Measurements from ENCODE around the gene IFT43.

The IFT43 gene

DNA sequence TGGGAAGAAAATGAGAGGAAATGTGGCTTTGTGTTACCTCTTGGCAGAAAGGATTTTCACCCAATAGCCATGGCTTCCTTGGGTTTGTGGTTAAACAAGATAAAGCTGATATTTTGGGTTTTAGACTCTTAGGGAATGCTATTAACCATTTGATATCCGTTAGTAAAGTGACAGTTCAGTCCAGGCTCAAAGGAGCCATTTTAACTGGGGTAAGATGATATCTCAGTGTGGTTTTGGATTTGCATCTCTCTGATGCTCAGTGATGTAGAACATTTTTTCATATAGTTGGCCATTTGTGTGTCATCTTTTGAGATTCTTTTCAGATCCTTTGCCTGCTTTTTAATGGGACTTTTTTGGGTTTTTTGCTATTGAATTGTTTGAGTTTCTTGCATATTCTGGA, 30.1 kb downstream of the IFT43 start:
- Histone ChIP-seq H3F3A (ENCODE audit: insufficient read depth, low read length) (no peaks in the 10 kb centered on the region), H3K4me2 (ENCODE audit: low read depth, low read length) (no peak overlapping the region), H3K9me3 (replicated peaks; ENCODE audit: insufficient read depth, low read length) (no peaks in the 10 kb centered on the region), H3K27ac (ENCODE audit: low read length) (no peak overlapping the region), H3K79me2 (ENCODE audit: low read length) (no peaks in the 10 kb centered on the region), H3K27me3 (replicated peaks; ENCODE audit: insufficient read depth, low read length) (no peaks in the 10 kb centered on the region), H3K9me2 (replicated peaks; ENCODE audit: insufficient read depth, low read length) (no peaks in the 10 kb centered on the region), H4K20me1 (ENCODE audit: insufficient read depth, low read length) (no peaks in the 10 kb centered on the region), H2AFZ (ENCODE audit: low read length) (no peak overlapping the region), H3K4me1 (ENCODE audit: low read length) (no peaks in the 10 kb centered on the region), H3K36me3 (replicated peaks; ENCODE audit: insufficient read depth, low read length) (no peaks in the 10 kb centered on the region), H3K4me3 (ENCODE audit: low read length) (no peak overlapping the region), H3K9ac (ENCODE audit: low read length) (no peak overlapping the region)
- TF ChIP-seq EZH2 (optimal IDR thresholded peaks at IDR 0.05; ENCODE audit: low read depth, low read length) (no peak), EZH2phosphoT487 (IDR thresholded peaks at IDR 0.05; ENCODE audit: low read length) (no peak)
- TF ChIP-seq, protein P1, sequence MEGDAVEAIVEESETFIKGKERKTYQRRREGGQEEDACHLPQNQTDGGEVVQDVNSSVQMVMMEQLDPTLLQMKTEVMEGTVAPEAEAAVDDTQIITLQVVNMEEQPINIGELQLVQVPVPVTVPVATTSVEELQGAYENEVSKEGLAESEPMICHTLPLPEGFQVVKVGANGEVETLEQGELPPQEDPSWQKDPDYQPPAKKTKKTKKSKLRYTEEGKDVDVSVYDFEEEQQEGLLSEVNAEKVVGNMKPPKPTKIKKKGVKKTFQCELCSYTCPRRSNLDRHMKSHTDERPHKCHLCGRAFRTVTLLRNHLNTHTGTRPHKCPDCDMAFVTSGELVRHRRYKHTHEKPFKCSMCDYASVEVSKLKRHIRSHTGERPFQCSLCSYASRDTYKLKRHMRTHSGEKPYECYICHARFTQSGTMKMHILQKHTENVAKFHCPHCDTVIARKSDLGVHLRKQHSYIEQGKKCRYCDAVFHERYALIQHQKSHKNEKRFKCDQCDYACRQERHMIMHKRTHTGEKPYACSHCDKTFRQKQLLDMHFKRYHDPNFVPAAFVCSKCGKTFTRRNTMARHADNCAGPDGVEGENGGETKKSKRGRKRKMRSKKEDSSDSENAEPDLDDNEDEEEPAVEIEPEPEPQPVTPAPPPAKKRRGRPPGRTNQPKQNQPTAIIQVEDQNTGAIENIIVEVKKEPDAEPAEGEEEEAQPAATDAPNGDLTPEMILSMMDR (IDR thresholded peaks at IDR 0.05; ENCODE audit: low read length), result no peak
- no peak for DNase-seq

DNA sequence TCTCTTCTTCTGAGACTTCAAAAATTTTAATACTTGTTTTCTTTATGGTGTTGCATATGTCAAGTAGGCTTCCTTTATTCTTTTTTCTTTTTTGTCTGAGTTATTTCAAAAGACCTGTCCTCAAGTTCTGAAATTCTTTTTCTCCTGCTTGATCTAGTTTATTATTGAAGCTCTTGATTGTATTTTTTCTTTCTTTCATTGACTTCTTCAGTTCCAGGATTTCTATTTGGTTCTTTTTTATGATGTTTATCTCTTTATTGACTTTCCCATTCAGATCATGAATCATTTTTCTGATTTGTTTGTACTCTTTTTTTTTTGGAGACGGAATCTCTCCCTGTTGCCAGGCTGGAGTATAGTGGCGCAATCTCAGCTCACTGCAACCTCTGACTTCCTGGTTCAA, 34.1 kb downstream of the IFT43 start:
- Histone ChIP-seq H4K20me1 (ENCODE audit: insufficient read depth, low read length) (no peaks in the 10 kb centered on the region), H3K4me1 (ENCODE audit: low read length) (0 out of 2 replicates have a peak, but pooled peaks cover 5% of the 10 kb centered on the region), H3K9me3 (replicated peaks; ENCODE audit: insufficient read depth, low read length) (no peaks in the 10 kb centered on the region), H3K4me2 (ENCODE audit: low read depth, low read length) (no peak overlapping the region), H3K4me3 (ENCODE audit: low read length) (no peak overlapping the region), H3K79me2 (ENCODE audit: low read length) (no peaks in the 10 kb centered on the region), H3F3A (ENCODE audit: insufficient read depth, low read length) (no peaks in the 10 kb centered on the region), H3K36me3 (replicated peaks; ENCODE audit: insufficient read depth, low read length) (no peaks in the 10 kb centered on the region), H3K27ac (ENCODE audit: low read length) (no peak overlapping the region), H2AFZ (ENCODE audit: low read length) (no peak overlapping the region), H3K9me2 (replicated peaks; ENCODE audit: insufficient read depth, low read length) (no peaks in the 10 kb centered on the region), H3K9ac (ENCODE audit: low read length) (no peak overlapping the region), H3K27me3 (replicated peaks; ENCODE audit: insufficient read depth, low read length) (no peaks in the 10 kb centered on the region)
- TF ChIP-seq EZH2 (optimal IDR thresholded peaks at IDR 0.05; ENCODE audit: low read depth, low read length) (no peak), EZH2phosphoT487 (IDR thresholded peaks at IDR 0.05; ENCODE audit: low read length) (no peak)
- no peak for DNase-seq

DNA sequence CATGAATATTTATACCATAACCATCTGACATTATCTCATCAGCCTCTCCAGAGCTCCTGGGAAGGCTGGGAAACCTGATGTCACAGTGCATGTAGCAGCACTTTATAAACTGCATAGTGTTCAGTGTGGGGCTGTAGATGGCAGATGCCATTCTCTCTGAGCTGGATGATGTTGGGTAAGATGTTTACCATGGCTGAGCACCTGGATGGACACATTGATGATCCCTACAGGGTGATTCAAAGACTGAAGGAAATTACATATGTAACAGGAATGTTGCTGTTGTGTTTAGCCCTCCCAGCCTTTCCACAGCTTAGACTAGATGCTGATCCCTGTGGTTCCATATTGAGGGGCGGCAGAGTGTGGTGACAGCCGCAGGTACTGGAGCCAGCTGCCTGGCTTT, 37.4 kb downstream of the IFT43 start:
- H3K27me3 ChIP-seq (replicated peaks; ENCODE audit: insufficient read depth, low read length), result no peaks in the 10 kb centered on the region
- H3K4me1 ChIP-seq (ENCODE audit: low read length), result 0 out of 2 replicates have a peak, but pooled peaks cover 5% of the 10 kb centered on the region
- H3K4me2 ChIP-seq (ENCODE audit: low read depth, low read length), result no peak overlapping the region
- TF ChIP-seq EZH2phosphoT487 (IDR thresholded peaks at IDR 0.05; ENCODE audit: low read length) (no peak), EZH2 (optimal IDR thresholded peaks at IDR 0.05; ENCODE audit: low read depth, low read length) (no peak)
- TF ChIP-seq, protein P1 (IDR thresholded peaks at IDR 0.05; ENCODE audit: low read length), result no peak
- no peaks in the 10 kb centered on the region for H3K9me2 ChIP-seq (replicated peaks; ENCODE audit: insufficient read depth, low read length)
- no peaks in the 10 kb centered on the region for H3F3A ChIP-seq (ENCODE audit: insufficient read depth, low read length)
- no peaks in the 10 kb centered on the region for H4K20me1 ChIP-seq (ENCODE audit: insufficient read depth, low read length)
- H3K79me2 ChIP-seq (ENCODE audit: low read length), result no peaks in the 10 kb centered on the region
- no peak overlapping the region for H3K9ac ChIP-seq (ENCODE audit: low read length)
- H3K4me3 ChIP-seq (ENCODE audit: low read length), result no peak overlapping the region
- no peaks in the 10 kb centered on the region for H3K9me3 ChIP-seq (replicated peaks; ENCODE audit: insufficient read depth, low read length)
- no peaks in the 10 kb centered on the region for H3K36me3 ChIP-seq (replicated peaks; ENCODE audit: insufficient read depth, low read length)
- H3K27ac ChIP-seq (ENCODE audit: low read length), result no peak overlapping the region
- DNase-seq, result no peak
- H2AFZ ChIP-seq (ENCODE audit: low read length), result no peak overlapping the region

DNA sequence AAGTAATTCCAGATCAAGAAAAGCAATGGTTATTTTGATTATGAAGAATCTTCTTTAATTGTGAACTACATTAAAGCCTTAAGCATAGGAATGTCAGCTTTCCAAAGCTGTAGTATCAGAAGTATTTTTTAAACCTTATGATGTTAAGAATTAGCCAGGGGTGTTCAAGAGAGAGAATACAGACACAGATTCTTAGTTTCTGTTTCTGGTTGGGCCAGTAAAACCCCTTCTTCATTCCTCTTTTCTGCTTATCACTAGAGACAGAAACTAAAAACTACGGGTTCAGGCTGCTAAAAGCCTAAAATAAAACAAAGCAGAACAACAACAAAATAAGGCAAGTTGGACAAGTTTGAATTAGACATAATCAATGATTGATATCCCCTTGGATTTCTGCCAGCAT, 38.2 kb downstream of the IFT43 start:
- Histone ChIP-seq H4K20me1 (ENCODE audit: insufficient read depth, low read length) (no peaks in the 10 kb centered on the region), H3K4me1 (ENCODE audit: low read length) (0 out of 2 replicates have a peak, but pooled peaks cover 5% of the 10 kb centered on the region), H3K9me2 (replicated peaks; ENCODE audit: insufficient read depth, low read length) (no peaks in the 10 kb centered on the region), H3K9me3 (replicated peaks; ENCODE audit: insufficient read depth, low read length) (no peaks in the 10 kb centered on the region), H3K4me3 (ENCODE audit: low read length) (no peak overlapping the region; the same call in 1 of the 2 replicates), H3K36me3 (replicated peaks; ENCODE audit: insufficient read depth, low read length) (no peaks in the 10 kb centered on the region), H2AFZ (ENCODE audit: low read length) (peak overlapping the region; percentile 45; the same call in 1 of the 2 replicates), H3K79me2 (ENCODE audit: low read length) (no peaks in the 10 kb centered on the region), H3K27ac (ENCODE audit: low read length) (peak overlapping the region; percentile 21; the same call in 1 of the 2 replicates), H3K9ac (ENCODE audit: low read length) (no peak overlapping the region), H3K27me3 (replicated peaks; ENCODE audit: insufficient read depth, low read length) (no peaks in the 10 kb centered on the region), H3F3A (ENCODE audit: insufficient read depth, low read length) (no peaks in the 10 kb centered on the region), H3K4me2 (ENCODE audit: low read depth, low read length) (peak overlapping the region; percentile 68)
- DNase-seq, result peak; percentile 10
- no peak for TF ChIP-seq EZH2phosphoT487 (IDR thresholded peaks at IDR 0.05; ENCODE audit: low read length)
- no peak for TF ChIP-seq EZH2 (optimal IDR thresholded peaks at IDR 0.05; ENCODE audit: low read depth, low read length)
- TF ChIP-seq, protein P1 (IDR thresholded peaks at IDR 0.05; ENCODE audit: low read length), result no peak

Data from MM.1S (cell line).